ENCODE data around the gene TMEM238L.

TMEM238L gene

GRCh38 chr17:10772425-10773380, 31.2 kb downstream of the TMEM238L start:
- DNase-seq, result peak; percentile 37

GRCh38 chr17:10771148-10771547, 32.8 kb downstream of the TMEM238L start:
- DNase-seq, result no peak

- DNase-seq, result no peak
Measured at GRCh38 chr17:10769840-10770239, 34.1 kb downstream of the TMEM238L start.

DNA sequence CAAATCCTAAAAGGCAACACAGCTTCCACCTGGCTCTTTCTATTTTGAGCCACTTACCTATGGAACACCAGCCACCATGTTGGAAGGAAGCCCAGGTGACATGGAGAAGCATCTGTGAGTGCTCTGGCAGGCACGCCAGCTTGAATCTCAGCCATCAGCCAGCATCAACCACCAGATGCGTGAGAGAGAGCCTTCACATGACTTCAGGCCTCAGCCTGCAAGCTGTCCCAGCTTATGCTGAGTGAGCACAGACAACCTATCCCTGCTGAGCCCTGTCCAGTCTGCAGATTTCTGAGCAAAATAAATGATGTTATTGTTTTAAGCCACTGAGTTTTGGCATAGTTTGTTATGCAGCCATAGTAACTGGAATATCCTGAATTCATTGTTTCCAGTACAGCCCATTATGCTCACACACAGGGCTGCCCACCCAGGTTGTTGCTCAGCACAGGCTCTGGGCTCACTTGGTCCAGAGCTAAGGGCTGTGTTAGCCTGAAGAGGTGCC, 35.1 kb downstream of the TMEM238L start:
- no peak for DNase-seq

DNA sequence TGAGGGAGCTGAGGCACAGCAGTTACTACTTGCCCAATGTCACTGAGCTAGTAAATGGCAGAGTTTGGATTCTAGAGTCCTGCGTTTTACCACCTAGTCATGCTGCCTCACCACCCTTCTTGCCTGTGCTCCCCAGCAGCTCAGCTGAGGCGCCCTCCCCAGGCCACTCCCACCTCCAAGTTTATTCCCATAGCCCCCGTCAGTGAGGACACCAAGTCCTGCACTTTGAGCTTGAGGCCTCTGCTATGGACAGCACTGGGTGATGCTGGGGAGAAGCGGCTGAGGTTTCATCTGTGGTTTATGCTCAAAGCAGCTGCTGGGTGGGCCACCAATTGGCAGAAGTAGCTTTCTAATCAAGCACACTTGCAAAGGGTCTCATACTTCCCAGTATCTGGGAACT, 36.7 kb downstream of the TMEM238L start:
- DNase-seq, result no peak

DNA sequence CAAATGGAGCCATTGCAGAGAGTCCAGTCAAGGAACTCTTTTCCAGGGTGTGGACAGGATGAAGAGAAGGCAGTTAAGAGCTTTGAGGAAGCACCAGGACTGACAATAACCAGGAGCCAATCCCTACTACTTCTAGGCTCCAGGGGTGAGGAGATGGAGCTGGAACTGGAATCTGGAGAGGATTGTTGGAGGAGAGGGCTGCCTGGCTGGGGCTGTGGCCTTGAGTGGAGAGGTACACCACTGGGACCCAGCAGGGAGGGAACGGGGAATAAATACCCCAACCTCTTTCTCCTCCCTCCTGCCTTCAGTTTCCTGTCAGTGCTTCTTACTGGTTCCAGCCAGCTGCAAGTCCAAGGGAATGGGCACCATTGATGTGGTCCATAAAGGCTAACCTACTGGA, 41.9 kb downstream of the TMEM238L start:
- DNase-seq, result no peak

GRCh38 chr17:10761281-10761680, 42.6 kb downstream of the TMEM238L start:
- no peak for DNase-seq

- no peak for DNase-seq
Measured at GRCh38 chr17:10758062-10758461, 45.8 kb downstream of the TMEM238L start.

GRCh38 chr17:10757647-10758046, 46.3 kb downstream of the TMEM238L start:
- no peak for DNase-seq

GRCh38 chr17:10757067-10757466, 46.8 kb downstream of the TMEM238L start:
- DNase-seq, result no peak

GRCh38 chr17:10756619-10757018, 47.3 kb downstream of the TMEM238L start:
- DNase-seq, result no peak

GRCh38 chr17:10756185-10756584, 47.7 kb downstream of the TMEM238L start:
- DNase-seq, result no peak

- DNase-seq, result no peak
Measured at GRCh38 chr17:10755592-10756127, 48.2 kb downstream of the TMEM238L start.

DNA sequence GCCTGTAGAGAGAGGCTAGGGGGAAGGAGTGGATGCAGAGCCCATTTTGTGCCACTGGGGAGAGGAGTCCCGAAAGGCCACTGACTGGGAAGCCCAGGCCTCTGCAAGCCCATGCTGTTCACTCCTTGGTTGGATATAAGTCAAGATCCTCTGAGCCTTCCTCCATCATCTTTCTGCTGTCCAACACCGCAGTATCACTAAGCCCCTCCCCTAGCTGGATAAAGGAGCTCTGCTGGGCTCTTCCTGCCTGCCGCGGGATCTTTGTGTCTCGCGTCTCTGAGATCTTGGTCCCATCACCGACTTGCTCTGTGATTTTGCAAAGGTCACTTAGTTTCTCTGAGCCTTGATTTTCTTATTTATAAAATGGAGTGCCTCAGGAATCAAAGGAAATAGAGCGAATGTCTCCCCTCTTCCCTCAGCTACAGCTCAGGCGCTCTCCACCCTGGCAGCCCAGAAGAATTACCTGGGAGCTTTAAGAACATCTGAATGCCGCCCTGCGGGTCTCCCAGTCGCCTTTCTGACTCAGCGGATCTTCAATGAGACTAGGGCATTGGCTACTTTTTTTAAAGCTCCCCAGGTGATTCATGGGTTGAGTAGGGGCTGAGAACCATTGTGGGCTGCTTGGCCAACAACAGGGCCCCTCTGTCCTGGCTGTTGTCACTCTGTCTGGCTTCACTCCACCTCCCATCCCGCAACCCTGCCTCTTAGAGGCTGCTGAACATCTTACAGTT, 48.9 kb downstream of the TMEM238L start:
- DNase-seq, result no peak

DNA sequence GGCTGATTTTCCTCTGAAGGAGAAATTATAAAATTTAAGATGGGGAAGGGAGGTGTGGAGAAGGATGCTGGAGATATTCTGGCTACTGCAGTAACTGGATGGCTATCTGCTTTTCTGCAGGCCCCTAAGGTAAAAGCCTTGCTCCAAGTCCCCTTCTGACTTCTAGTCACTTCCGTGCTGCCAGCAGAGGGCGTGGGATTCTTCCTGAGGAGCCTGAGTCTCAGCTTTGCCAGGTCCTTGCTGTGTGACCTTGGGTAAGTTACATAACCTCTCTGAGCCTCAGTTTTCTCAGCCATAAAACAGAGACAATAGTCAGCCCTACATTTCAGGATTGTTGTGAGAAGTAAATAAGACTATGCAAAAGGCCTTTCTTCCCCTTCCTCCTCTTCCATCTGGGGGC, 49.8 kb downstream of the TMEM238L start:
- peak; percentile 21 for DNase-seq

DNA sequence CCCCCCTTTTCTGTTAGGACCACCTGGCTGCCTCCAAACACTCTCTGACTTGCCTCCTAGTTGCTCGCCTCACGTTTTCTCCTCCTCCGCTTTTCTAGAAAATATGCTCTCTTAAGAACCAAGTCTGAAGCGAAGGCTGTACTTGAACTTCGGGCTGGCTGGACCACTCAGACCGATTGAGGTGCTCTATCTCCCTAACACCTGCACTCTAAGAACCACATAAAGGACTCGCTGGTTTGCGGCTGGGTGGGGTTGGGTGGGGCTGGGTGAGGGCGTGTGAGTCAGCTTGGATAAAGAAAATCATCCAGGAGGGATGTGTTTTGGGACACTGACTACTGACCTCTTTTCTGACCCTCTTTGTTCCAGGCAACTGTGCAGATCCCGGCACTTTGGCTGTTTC, 51.2 kb downstream of the TMEM238L start:
- DNase-seq, result no peak

DNA sequence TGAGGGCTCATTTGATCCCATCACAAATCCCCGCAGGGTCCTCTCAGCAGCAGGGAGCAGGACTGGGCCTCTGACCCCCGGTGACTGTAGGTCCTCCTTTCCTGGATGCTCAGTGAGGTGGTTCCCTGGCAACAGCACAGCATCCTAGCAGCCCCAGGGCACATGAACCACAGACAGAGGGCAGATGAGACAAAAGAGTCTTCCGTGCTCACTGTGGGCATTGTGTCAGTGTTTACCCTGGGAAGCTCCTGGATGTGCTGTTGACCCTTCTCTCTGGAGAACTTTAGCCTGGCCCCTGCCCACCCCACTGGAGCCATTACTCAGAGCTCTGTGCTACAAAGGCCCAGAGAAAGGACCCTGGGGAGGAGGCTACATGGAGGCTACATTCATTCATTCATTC, 52.3 kb downstream of the TMEM238L start:
- no peak for DNase-seq

DNA sequence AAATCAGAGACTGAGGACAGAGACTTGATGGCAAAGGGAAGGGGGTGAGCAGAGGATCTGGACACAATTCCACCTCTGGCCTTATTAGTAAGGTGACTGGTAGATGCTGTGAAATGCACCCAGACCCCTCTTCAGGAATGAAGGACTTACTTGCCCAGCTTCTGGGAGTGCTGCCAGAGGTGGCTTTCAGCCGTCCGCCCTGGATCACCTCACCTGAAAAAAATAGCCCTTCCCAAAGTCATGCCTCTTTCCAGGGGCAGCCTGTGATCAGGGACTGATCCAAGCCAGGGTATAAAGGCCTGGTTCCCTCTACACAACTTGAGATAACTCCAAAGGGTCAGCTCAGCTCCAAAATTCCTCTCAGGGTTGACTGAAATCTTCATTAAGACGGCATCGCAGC, 53.7 kb downstream of the TMEM238L start:
- DNase-seq, result no peak

DNA sequence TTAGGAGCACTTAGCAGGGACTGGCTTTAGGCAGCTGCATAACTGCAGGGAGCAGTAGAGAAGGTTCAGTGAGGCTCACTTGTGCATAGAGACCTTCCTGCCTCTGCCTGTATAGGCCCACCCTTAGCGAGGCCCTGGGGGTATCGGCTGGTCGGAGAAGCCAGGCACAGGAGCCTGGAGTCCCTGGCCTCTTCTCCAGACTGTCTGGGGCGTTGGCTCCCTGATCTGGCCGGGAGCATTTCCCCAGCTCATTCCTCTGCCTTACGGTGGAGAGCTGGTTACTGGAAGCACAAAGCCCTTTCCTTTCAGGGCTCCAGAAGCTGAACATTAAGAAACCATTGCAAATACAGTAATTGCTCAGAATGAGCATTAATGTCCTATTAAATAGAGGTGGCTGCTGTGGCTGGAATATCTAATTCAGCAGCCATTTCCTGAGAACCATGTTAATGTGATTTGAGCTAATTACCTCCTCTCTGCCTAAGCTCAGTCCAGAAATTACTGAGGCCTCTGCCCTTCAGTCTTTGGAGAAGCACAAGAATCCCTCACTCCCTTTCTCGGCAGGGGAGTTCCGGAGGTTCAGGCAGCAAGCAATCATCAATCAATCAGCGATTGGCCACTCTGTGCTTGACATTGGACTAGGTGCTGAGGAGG, 55.2 kb downstream of the TMEM238L start:
- DNase-seq, result no peak

- DNase-seq, result no peak
Measured at GRCh38 chr17:10745231-10745630, 58.7 kb downstream of the TMEM238L start.

Data from stimulated activated CD4-positive, alpha-beta T cell treated with anti-CD3 and anti-CD28 coated beads, Interleukin-1b, Interleukin-23, amount 100 ng/mL, for 48 hours (primary cell).